Colonic mucosa (tissue), 4 donors: ENCODE results near the gene IL22RA2. TPM values are rescaled to one million over a fixed set of nuclear protein-coding genes. Genes with fewer than 3 reads are reported as not detected.

Experiments
- DNase-seq: peaks from one replicate; pipeline ENCODE4 v3.0.0-alpha.2; 2020
- H3K27ac ChIP-seq: fragments of 200-600 bp; one replicate; pipeline ENCODE4 v1.8.0; 2021
- H3K27me3 ChIP-seq: fragments of 200-600 bp; one replicate; pipeline ENCODE4 v1.8.0; 2021
- H3K36me3 ChIP-seq: fragments of 200-600 bp; one replicate; pipeline ENCODE4 v1.8.0; 2021
- H3K4me1 ChIP-seq: fragments of 200-600 bp; one replicate; pipeline ENCODE4 v1.8.0; 2021; ENCODE audit warnings: mild to moderate bottlenecking
- H3K4me3 ChIP-seq: fragments of 200-600 bp; one replicate; pipeline ENCODE4 v1.8.0; 2021
- H3K9ac ChIP-seq, 2 donors: one replicate each; pipeline ENCODE4 v1.7.0; 2013; ENCODE audit warnings: control low read depth in 2 of 2, low read depth in 2 of 2, low read length in 2 of 2
- H3K9me3 ChIP-seq: fragments of 200-600 bp; one replicate; pipeline ENCODE4 v1.8.0; 2021
- CTCF ChIP-seq: fragments of 200-600 bp; IDR thresholded peaks from one replicate; pipeline ENCODE4 v1.8.0; 2022; ENCODE audit warnings: antibody characterized with exemption, mild to moderate bottlenecking
- intact Hi-C: fragments of 100-400 bp; cut with DNase I; formaldehyde crosslinking; loops from one replicate; pipeline ENCODE4 v1.14.1; 2022
- total RNA-seq, 2 donors: library from RNA; stranded (reverse); fragmentation: NEBNext Ultra II Directional in 1 of 2; extraction: Animal tissue kit (Norgen Biotek cat#: 25700) in 1 of 2; gene quantifications; one replicate each; pipeline ENCODE4 v1.2.1, GENCODE V29; 2021
- donor health status: healthy.
- donor health status: DM: no; HTN: no; CAD: no.
- donor health status: DM: no; HTN: no; CAD: no.

IL22RA2 gene
- total RNA-seq, 2 donors from 2014 or later = 0.21 TPM; not detected in 1

GRCh38 chr6:137134483-137134882, 39.0 kb downstream of the IL22RA2 start:
- no peak for DNase-seq
- no peak for TF ChIP-seq CTCF
- no peaks in the 10 kb centered on the region for H3K27me3 ChIP-seq
- no peaks in the 10 kb centered on the region for H3K36me3 ChIP-seq
- no peaks in the 10 kb centered on the region for H3K4me1 ChIP-seq
- H3K27ac ChIP-seq = no peak overlapping the region
- H3K9ac ChIP-seq = no peak overlapping the region
- H3K9me3 ChIP-seq = no peaks in the 10 kb centered on the region
- H3K4me3 ChIP-seq = no peak overlapping the region
- intact Hi-C loops = no loop called here

GRCh38 chr6:137133122-137133521, 40.3 kb downstream of the IL22RA2 start:
- H3K27ac ChIP-seq = no peak overlapping the region
- H3K9me3 ChIP-seq = no peaks in the 10 kb centered on the region
- no peak overlapping the region for H3K9ac ChIP-seq
- TF ChIP-seq CTCF = no peak
- H3K4me1 ChIP-seq = no peaks in the 10 kb centered on the region
- DNase-seq = no peak
- intact Hi-C loops = no loop called here
- no peak overlapping the region for H3K4me3 ChIP-seq
- H3K27me3 ChIP-seq = no peaks in the 10 kb centered on the region
- H3K36me3 ChIP-seq = no peaks in the 10 kb centered on the region

GRCh38 chr6:137126875-137127485, 46.5 kb downstream of the IL22RA2 start:
- Histone ChIP-seq H3K9me3 (no peaks in the 10 kb centered on the region), H3K36me3 (no peaks in the 10 kb centered on the region), H3K4me3 (no peak overlapping the region), H3K4me1 (no peaks in the 10 kb centered on the region), H3K27me3 (no peaks in the 10 kb centered on the region), H3K27ac (no peak overlapping the region), H3K9ac (no peak overlapping the region)
- TF ChIP-seq CTCF = no peak
- no peak for DNase-seq
- intact Hi-C loops = no loop called here

- no peaks in the 10 kb centered on the region for H3K9me3 ChIP-seq
- no peak overlapping the region for H3K4me3 ChIP-seq
- no peaks in the 10 kb centered on the region for H3K27me3 ChIP-seq
- no peaks in the 10 kb centered on the region for H3K4me1 ChIP-seq
- no peak for DNase-seq
- H3K27ac ChIP-seq = no peak overlapping the region
- H3K36me3 ChIP-seq = no peaks in the 10 kb centered on the region
- TF ChIP-seq CTCF = no peak
- intact Hi-C loops = no loop called here
- no peak overlapping the region for H3K9ac ChIP-seq
Measured at GRCh38 chr6:137123078-137123477, 50.4 kb downstream of the IL22RA2 start.

- Histone ChIP-seq H3K4me3 (no peak overlapping the region), H3K9me3 (no peaks in the 10 kb centered on the region), H3K9ac (no peak overlapping the region), H3K4me1 (no peaks in the 10 kb centered on the region), H3K36me3 (no peaks in the 10 kb centered on the region), H3K27me3 (no peaks in the 10 kb centered on the region), H3K27ac (no peak overlapping the region)
- no peak for TF ChIP-seq CTCF
- intact Hi-C loops = no loop called here
- no peak for DNase-seq
Measured at GRCh38 chr6:137122612-137123011, 50.8 kb downstream of the IL22RA2 start.
